Activated CD4-positive, alpha-beta T cell treated with anti-CD3 and anti-CD28 coated beads for 36 hours (primary cell): ENCODE measurements around the gene RBFOX2. TPM values are rescaled to one million over a fixed set of nuclear protein-coding genes. Genes with fewer than 3 reads are reported as not detected.
"Not testable (repeated sequence)": the region's sequence is repeated elsewhere in the genome, so short reads cannot be mapped to it uniquely, and the experiment has no call there.

Source experiments
- ATAC-seq: fragments of 200-7000 bp; cut with Tn5 transposase; one replicate; pipeline ENCODE4 v1.10.0; 2021; ENCODE audit warnings: mild to moderate bottlenecking, moderate library complexity
- CTCF ChIA-PET: fragments of 350-600 bp; sonication (Branson Sonifier 250); formaldehyde crosslinking; loops from one replicate; lab custom pipeline; 2021; ENCODE audit warnings: antibody characterized with exemption; lab: Charles Lee
- POLR2A ChIA-PET: fragments of 350-600 bp; sonication (Branson Sonifier 250); formaldehyde crosslinking; loops from one replicate; lab custom pipeline; 2021; ENCODE audit warnings: antibody characterized with exemption, inconsistent platforms; lab: Charles Lee
- DNase-seq: peaks from one replicate; pipeline ENCODE4 v3.0.0-alpha.2; 2020
- H3K27ac Mint-ChIP-seq: one replicate; pipeline ENCODE4 v1.8.0; 2021; ENCODE audit warnings: mixed read lengths
- H3K27me3 Mint-ChIP-seq: one replicate; pipeline ENCODE4 v1.8.0; 2021; ENCODE audit warnings: mixed read lengths
- H3K36me3 Mint-ChIP-seq: one replicate; pipeline ENCODE4 v1.8.0; 2021; ENCODE audit warnings: low read depth, mixed read lengths
- H3K4me1 Mint-ChIP-seq: one replicate; pipeline ENCODE4 v1.8.0; 2021; ENCODE audit warnings: mixed read lengths
- H3K4me3 Mint-ChIP-seq: one replicate; pipeline ENCODE4 v1.8.0; 2021; ENCODE audit warnings: mild to moderate bottlenecking, moderate library complexity, mixed read lengths
- H3K9me3 Mint-ChIP-seq: one replicate; pipeline ENCODE4 v1.8.0; 2021; ENCODE audit warnings: low read depth, mixed read lengths
- intact Hi-C, 2 experiments: fragments of 100-400 bp; cut with DNase I in 1 of 2; cut with micrococcal nuclease in 1 of 2; formaldehyde crosslinking; loops; one replicate each; pipeline versions ENCODE4 v1.14.2 to v1.15.1; 2022 to 2024; cut with DNase I, micrococcal nuclease
- total RNA-seq, 2 experiments: library from RNA; stranded (reverse); gene quantifications; one replicate each; pipeline ENCODE4 v1.2.3, GENCODE V29; 2021

The RBFOX2 gene
- total RNA-seq, 2 experiments from 2014 or later = 6.9 to 7.7 TPM

DNA sequence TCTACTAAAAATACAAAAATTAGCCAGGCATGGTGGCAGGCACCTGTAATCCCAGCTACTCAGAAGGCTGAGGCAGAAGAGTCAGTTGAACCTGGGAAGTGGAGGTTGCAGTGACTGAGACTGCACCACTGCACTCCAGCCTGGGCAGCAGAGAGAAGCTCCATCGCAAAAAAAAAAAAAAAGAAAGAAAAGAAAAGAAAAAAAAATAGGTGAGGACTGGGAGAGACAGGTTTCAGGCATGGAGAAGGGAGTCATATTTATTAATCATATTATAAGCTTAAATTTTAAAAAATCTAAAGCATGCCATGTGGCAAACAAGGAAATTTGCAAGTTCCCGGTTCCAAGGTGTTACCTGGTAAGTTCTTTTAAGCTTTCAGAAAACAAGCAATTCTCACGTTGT is 311.1 kb downstream of the RBFOX2 start, which contains the start of gene APOL5:
Gene APOL5, plus strand, starts transcription at position 301 of the 400 bp plus-strand sequence. Its CDS starts 0 bp downstream, at position 301.
- H3K4me3 Mint-ChIP-seq = no peak within 1 kb of the TSS
- intact Hi-C loops = no loop called here
- no peaks in the 10 kb centered on the region for H3K4me1 Mint-ChIP-seq
- DNase-seq (no peak), ATAC-seq (no peak)
- POLR2A ChIA-PET = no interaction called here
- H3K36me3 Mint-ChIP-seq = no peaks in the 10 kb centered on the region
- CTCF ChIA-PET = no interaction called here
- peaks cover 2% of the 10 kb centered on the region for H3K27me3 Mint-ChIP-seq
- H3K27ac Mint-ChIP-seq = no peak within 1 kb of the TSS
- peaks cover 5% of the 10 kb centered on the region for H3K9me3 Mint-ChIP-seq

DNA sequence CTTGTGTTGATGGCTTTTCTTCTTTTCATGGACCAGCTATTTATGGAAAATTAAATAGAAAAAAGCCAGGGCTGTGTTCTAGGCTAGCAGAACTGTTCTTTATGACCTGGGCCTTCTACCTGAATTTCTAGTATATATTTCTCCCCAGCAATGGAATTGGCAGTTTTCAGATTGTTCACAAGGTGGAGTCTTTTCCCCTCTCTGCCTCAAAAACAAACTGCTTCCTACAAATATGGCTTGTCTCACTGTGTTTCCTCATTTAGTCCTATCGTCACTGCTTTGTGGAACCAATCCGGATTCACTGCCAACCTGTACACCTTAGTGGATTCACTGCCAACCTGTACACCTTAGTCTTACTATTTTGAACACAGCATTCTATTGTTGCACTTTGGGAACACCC is 316.0 kb downstream of the RBFOX2 start:
- intact Hi-C loops = no loop called here
- no peak for DNase-seq
- Mint-ChIP-seq H3K4me1 (no peaks in the 10 kb centered on the region), H3K36me3 (no peaks in the 10 kb centered on the region), H3K27ac (no peak overlapping the region), H3K4me3 (no peak overlapping the region), H3K27me3 (peaks cover 2% of the 10 kb centered on the region), H3K9me3 (peaks cover 5% of the 10 kb centered on the region)
- ChIA-PET CTCF (interaction anchor here (0.9 kb wide), 1 partner anchor 467 kb away, joined by 3 read pairs; no protein-coding TSS in a partner anchor), POLR2A (no interaction called here)
- ATAC-seq = no peak

DNA sequence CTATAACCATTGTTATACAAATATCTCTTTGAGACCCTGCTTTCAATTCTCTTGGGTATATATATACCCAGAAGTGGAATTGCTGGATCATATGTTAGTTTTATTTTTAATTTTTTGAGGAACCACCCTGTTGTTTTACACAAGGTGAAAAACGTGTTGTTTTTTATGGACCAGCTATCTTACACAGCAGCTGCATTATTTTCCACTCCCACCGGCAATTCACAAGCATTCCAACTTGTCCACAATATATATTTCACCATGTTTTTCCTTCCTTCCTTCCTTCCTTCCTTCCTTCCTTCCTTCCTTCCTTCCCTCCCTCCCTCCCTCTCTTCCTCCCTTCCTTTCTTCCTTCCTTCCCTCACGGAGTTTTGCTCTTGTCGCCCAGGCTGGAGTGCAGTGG is 317.3 kb downstream of the RBFOX2 start:
- DNase-seq (no peak), ATAC-seq (no peak)
- no peak overlapping the region for H3K27ac Mint-ChIP-seq
- no peaks in the 10 kb centered on the region for H3K36me3 Mint-ChIP-seq
- ChIA-PET POLR2A (no interaction called here), CTCF (no interaction called here)
- no peak overlapping the region for H3K4me3 Mint-ChIP-seq
- no peaks in the 10 kb centered on the region for H3K4me1 Mint-ChIP-seq
- peaks cover 5% of the 10 kb centered on the region for H3K9me3 Mint-ChIP-seq
- intact Hi-C loops = no loop called here
- H3K27me3 Mint-ChIP-seq = peaks cover 2% of the 10 kb centered on the region

DNA sequence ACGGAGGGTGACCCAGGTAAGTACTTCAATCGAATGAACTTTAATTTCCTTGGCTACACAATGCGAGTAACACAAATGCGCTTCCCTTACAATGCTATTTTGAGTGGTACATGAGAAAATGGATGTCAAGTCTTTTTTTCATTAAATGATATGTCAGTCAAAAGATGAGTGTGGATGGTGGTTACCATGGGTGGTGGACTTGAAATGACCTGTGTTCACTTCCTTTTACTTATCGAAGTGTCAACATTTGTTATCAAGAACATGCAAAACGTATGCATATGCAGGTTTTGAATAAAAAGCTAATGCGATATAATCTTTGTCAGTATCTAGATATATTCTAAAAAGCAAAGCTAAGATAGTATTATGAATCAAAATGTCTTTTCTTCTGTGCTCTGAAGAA is 319.7 kb downstream of the RBFOX2 start:
- POLR2A ChIA-PET = no interaction called here
- no peak for ATAC-seq
- Mint-ChIP-seq H3K9me3 (peaks cover 5% of the 10 kb centered on the region), H3K4me1 (no peaks in the 10 kb centered on the region), H3K4me3 (no peak overlapping the region), H3K36me3 (no peaks in the 10 kb centered on the region), H3K27me3 (peaks cover 2% of the 10 kb centered on the region), H3K27ac (no peak overlapping the region)
- intact Hi-C loops = no loop called here
- no peak for DNase-seq
- CTCF ChIA-PET = no interaction called here

DNA sequence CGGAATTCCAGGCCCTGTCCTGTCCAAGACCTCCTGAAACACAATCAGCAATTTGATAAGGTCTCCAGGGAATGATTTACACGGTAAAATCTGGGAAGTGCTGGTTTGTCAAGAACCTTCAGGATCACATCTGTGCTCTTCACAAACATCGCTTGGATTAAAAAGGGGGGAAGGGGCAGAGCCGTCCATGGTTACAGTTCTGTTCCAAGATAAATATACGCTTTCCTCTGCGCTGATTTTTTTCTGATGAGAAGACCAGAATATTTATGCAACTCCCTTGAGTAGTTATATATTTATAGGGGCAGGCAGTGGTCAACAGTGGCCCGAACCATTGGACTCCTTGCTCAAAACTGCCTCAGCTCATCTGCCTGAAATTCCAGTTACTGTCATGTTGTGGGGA is 320.2 kb downstream of the RBFOX2 start:
- CTCF ChIA-PET = no interaction called here
- intact Hi-C loops = no loop called here
- POLR2A ChIA-PET = no interaction called here

DNA sequence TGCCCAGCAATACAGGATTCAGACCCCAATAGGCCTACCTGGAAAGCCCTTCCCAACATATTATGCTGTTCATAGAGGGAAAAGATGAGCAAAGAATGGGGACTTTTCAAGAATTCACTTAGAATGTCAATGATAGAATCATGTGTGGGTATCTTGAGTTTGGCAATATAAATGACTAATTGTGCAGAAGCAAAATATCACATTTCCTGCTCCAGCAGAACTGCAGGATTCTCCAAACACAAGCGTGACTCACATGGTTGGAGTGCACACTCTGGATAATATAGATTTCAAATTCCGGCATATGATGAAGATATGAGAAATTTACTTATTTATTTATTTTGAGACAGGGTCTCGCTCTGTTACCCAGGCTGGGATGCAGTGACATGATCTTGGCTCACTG is 323.5 kb downstream of the RBFOX2 start:
- Mint-ChIP-seq H3K4me3 (no peak overlapping the region), H3K36me3 (no peaks in the 10 kb centered on the region), H3K27me3 (no peaks in the 10 kb centered on the region), H3K9me3 (no peaks in the 10 kb centered on the region), H3K27ac (no peak overlapping the region), H3K4me1 (no peaks in the 10 kb centered on the region)
- DNase-seq = no peak
- ChIA-PET CTCF (no interaction called here), POLR2A (no interaction called here)
- intact Hi-C loops = no loop called here
- ATAC-seq = no peak

More for the DNA sequence above, 320.2 kb downstream of the RBFOX2 start:
- peaks cover 5% of the 10 kb centered on the region for H3K9me3 Mint-ChIP-seq
- no peak overlapping the region for H3K4me3 Mint-ChIP-seq
- no peaks in the 10 kb centered on the region for H3K36me3 Mint-ChIP-seq
- no peak for DNase-seq
- no peak overlapping the region for H3K27ac Mint-ChIP-seq
- no peaks in the 10 kb centered on the region for H3K4me1 Mint-ChIP-seq
- peaks cover 2% of the 10 kb centered on the region for H3K27me3 Mint-ChIP-seq
- no peak for ATAC-seq

DNA sequence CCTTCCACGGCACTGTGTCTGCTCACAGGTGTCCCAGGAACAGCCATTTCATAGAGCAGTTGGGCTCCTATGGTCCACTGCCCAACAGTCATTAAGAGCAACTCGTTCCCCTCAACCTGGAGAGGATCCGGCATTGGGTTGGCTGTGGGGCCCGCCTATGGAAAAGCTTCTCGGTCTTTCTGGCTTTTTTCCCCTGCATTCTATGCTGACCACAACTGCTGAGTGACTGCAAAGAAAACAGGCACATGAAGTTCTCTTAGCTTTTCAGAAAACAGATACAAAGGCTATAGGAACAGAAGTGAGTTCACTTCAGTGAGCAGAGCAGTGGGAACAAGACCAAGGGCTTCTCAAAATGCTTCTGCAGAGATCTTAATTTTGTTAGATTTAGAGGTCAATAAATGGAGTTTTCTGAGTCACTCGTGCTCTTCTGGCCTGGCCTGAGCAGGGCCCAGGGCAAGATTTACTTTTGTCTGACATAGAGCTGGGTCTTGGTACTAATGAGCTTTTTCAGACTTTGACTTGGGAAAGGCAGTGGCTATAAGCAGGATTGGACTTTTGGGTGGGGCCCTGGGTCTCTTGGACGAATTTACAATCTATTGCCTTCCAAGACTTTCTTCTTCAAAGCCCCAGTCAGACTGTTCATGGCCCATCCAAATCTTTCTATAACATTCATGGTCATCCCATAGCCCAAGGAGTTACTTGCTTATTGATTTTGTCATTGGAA is 324.6 kb downstream of the RBFOX2 start:
- intact Hi-C loops = no loop called here
- no peak overlapping the region for H3K27ac Mint-ChIP-seq
- no peaks in the 10 kb centered on the region for H3K27me3 Mint-ChIP-seq
- ATAC-seq = no peak
- DNase-seq = no peak
- no peak overlapping the region for H3K4me3 Mint-ChIP-seq
- ChIA-PET POLR2A (no interaction called here), CTCF (no interaction called here)
- H3K36me3 Mint-ChIP-seq = no peaks in the 10 kb centered on the region
- no peaks in the 10 kb centered on the region for H3K4me1 Mint-ChIP-seq
- no peaks in the 10 kb centered on the region for H3K9me3 Mint-ChIP-seq

DNA sequence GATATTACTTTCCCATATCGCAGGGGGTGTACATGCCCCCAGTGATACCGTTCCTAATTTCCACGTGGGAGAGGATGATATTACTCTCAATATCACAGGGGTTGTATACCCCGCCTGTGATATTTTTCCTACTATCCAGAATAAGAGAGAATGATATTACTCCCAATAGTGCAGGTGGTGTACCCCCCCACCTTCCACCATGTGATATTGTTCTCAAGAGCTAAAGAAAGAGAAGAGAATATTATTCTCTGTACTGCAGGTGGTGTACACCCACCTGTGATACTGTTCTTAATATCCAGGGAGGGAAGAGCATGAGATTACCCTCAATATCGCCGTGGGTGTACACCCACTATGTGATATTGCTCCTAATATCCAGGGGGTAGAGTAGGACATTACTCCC is 328.8 kb downstream of the RBFOX2 start:
- peak; percentile 14 for DNase-seq
- H3K4me1 Mint-ChIP-seq, H3K9me3 Mint-ChIP-seq, POLR2A ChIA-PET, H3K36me3 Mint-ChIP-seq, intact Hi-C loops, ATAC-seq, H3K27ac Mint-ChIP-seq, H3K4me3 Mint-ChIP-seq, CTCF ChIA-PET, H3K27me3 Mint-ChIP-seq: not testable (repeated sequence)

DNA sequence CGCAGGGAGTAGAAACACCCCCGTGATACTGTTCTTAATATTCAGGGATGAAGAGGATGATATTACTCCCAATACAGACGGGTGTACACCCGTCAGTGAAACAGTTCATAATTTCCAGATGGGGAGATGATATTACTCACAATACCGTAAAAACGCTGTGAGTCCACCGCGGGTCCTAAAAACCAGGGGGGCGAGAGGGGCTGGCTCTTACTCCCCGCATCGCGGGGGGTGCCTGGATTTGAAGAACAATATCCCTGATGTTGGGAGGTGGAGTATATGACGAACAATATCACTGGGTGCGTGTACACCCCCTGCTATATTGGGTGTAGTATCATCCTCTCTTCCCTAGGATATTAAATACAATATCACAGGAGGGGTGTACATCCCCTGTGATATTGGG is 331.5 kb downstream of the RBFOX2 start:
- H3K9me3 Mint-ChIP-seq = no peaks in the 10 kb centered on the region
- POLR2A ChIA-PET = no interaction called here
- intact Hi-C loops = loop anchor here in 1 of 2 experiments (1.0 kb wide), 1 partner anchor 49 kb away; the partner anchor contains the start of gene APOL6
- DNase-seq (peak; percentile 76), ATAC-seq (peak; percentile 70)
- CTCF ChIA-PET = no interaction called here
- peaks cover 4% of the 10 kb centered on the region for H3K27me3 Mint-ChIP-seq
- H3K4me1 Mint-ChIP-seq = no peaks in the 10 kb centered on the region
- H3K4me3 Mint-ChIP-seq = no peak overlapping the region
- no peak overlapping the region for H3K27ac Mint-ChIP-seq
- H3K36me3 Mint-ChIP-seq = no peaks in the 10 kb centered on the region

DNA sequence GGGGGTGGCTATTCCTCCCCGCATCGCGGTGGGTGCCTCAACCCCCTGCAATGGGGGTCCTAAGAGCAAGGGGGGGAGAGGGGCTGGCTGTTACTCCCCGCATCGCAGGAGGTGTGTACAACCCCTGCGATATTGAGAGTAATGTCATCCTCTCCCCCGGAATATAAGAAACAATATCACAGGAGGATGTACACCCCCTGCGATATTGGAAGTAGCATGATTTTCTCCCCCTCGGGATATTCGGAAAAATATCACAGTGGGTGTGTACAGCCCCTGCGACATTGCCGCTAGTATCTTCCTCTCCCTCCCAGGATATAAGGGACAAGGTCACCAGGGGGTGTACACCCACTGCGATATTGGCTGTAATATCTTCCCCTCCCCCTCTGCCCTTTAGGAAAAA is 333.4 kb downstream of the RBFOX2 start:
- Mint-ChIP-seq H3K9me3 (no peaks in the 10 kb centered on the region), H3K27me3 (peaks cover 4% of the 10 kb centered on the region), H3K36me3 (no peaks in the 10 kb centered on the region), H3K27ac (no peak overlapping the region), H3K4me3 (no peak overlapping the region), H3K4me1 (no peaks in the 10 kb centered on the region)
- intact Hi-C loops = no loop called here
- DNase-seq = peak; percentile 13
- no peak for ATAC-seq
- CTCF ChIA-PET = no interaction called here
- POLR2A ChIA-PET = no interaction called here

DNA sequence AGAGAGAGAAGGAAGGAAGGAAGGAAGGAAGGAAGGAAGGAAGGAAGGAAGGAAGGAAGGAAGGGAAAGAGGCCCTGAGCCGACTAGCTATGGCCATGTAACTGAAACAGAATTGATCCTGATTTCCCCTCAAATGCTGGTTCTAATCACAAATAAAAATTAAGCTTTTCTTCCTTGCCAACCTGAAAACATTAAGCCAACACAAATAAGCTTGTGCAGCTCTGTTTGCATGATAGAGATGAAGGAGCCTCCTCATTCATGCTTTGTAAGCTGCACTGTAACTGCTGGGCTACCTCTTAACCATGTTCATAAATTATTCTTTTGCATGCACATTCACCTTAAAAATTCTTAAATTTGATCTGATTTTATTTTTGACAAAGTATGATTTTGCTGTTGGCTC is 338.6 kb downstream of the RBFOX2 start:
- DNase-seq (no peak), ATAC-seq (no peak)
- Mint-ChIP-seq H3K27ac (no peak overlapping the region), H3K4me3 (no peak overlapping the region), H3K9me3 (no peaks in the 10 kb centered on the region), H3K4me1 (no peaks in the 10 kb centered on the region), H3K36me3 (no peaks in the 10 kb centered on the region), H3K27me3 (no peaks in the 10 kb centered on the region)
- ChIA-PET POLR2A (no interaction called here), CTCF (interaction anchor here (1.0 to 1.2 kb wide), 2 partner anchors 9 to 112 kb away, joined by 3 to 5 read pairs; no protein-coding TSS in a partner anchor)
- intact Hi-C loops = loop anchor here in 1 of 2 experiments (5.0 kb wide), 1 partner anchor 63 kb away; no protein-coding TSS in a partner anchor

DNA sequence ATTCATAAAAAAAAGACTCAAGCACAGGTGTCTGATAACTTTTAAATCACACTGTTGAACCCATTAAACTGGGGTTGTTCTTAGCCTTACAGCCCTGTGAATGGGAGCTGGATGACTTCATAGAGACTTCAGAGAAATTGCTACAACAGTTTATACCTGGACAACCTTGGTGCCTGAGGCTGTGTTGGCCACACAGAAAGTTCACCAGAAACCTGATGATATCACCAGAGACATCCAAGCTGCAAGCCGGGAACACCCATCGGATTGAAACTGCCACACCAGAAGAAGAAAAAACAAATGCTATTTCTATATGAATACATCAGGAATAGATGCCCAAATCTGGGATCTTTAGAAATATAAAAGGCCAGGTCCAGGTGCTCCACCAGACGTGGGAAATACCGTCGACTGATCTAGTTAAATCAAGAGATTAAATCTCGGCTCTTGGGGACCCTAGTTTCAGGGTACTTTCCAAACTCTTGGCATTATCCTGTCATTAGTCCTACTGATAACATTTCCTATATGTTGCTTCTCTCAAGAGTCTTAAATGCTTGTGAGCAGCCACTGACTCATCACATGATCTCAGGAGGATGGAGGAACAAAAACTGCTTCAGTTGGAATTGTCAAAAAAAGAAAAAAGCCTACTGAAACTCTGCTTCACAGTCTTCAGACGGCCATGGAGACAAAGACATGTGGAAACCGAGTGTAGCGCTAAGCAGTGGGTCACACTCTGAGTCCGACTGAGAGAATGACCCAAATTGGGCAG is 339.5 kb downstream of the RBFOX2 start:
- DNase-seq = no peak
- no peak overlapping the region for H3K4me3 Mint-ChIP-seq
- no peaks in the 10 kb centered on the region for H3K4me1 Mint-ChIP-seq
- no peaks in the 10 kb centered on the region for H3K9me3 Mint-ChIP-seq
- no peak for ATAC-seq
- intact Hi-C loops = no loop called here
- ChIA-PET CTCF (no interaction called here), POLR2A (no interaction called here)
- no peaks in the 10 kb centered on the region for H3K27me3 Mint-ChIP-seq
- H3K27ac Mint-ChIP-seq = no peak overlapping the region
- H3K36me3 Mint-ChIP-seq = no peaks in the 10 kb centered on the region
